HG03521 (cell line): ENCODE measurements around the gene ZZZ3.
"Not testable (repeated sequence)": the region's sequence is repeated elsewhere in the genome, so short reads cannot be mapped to it uniquely, and the experiment has no call there.

Experiments used
- ATAC-seq: cut with Tn5 transposase; IDR thresholded peaks from one replicate; pipeline ENCODE4 v1.9.1; 2021; ENCODE audit warnings: mild to moderate bottlenecking, moderate library complexity; ENCODE audit not compliant: unreplicated experiment

ZZZ3 gene

DNA sequence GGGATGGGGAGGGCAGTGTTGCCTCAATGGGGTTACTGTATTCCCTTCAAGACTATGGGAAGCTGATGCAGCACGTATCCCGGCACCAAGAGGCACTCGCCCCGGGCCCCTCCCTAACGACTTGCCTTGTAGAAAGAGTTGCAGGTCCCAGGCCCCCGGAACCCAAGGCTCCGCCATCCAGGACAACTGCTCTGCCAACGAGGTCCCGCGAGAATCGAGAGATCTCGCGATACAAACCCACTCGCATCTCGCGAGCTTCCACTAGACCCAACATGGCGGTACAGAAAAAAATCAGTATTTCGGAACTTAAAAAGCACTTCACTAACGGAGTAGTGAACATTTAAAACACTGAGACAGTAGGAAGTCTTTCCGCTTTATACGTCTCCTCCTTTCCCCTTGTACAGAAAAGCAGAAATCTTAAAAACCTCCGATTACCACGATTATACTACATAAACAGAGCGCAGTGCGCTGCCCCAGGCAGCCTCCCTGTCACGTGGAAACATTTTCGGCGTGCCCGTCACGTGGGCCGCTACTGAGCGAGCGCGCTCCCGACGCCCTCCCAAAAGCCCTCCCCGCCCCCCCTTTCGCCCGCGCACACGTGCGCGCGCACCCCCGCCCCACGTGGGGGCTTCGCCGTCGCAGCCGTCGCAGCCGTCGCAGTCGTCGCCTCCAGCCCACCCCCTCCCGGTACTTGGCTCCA is at the start of gene ZZZ3:
Gene ZZZ3 (minus strand): TSS at position 199 of the 700 bp plus-strand sequence. CDS start 49,304 bp downstream, outside the sequence.
- peak; percentile 56 for ATAC-seq

GRCh38 chr1:77732090-77732489 is 49.6 kb upstream of the ZZZ3 start:
- ATAC-seq: no peak

- no peak for ATAC-seq
These were observed 43.2 kb upstream of the ZZZ3 start for GRCh38 chr1:77725706-77726105.

GRCh38 chr1:77718181-77718580 is 35.7 kb upstream of the ZZZ3 start:
- ATAC-seq: no peak

DNA sequence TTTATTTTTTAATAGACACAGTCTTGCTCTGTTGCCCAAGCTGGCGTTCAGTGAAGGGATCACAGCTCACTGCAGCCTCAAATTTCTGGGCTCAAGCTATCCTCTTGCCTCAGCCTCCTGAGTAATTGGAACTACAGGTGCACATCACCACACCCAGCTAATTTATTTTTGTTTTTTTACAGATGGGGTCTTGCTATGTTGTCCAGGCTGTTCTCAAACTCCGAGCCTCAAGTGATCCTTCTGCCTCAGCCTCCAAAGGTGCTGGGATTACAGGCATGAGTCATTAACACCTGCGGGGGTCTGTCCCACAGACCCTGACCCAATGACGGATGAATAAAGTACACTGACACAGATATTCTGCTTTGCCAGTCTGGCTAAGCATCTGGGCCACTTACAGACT is 33.6 kb upstream of the ZZZ3 start:
- ATAC-seq: no peak

DNA sequence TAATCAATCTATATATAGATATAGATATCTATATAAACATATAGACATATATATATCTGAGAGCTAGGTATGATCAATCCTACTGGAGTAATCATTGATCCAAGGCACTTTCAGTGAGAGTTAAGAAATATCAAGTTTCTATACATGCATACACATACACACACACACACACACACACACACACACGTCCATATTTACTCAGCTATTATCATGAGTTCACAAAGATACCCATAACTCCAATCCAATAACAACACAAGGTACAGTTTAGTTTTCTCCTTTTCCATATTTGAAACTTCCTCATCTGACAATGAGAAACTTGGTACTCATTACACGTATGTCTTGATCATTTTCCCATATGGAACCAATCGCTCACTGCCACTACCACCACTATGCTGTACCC is 27.3 kb upstream of the ZZZ3 start:
- ATAC-seq: no peak

GRCh38 chr1:77706321-77706720 is 23.9 kb upstream of the ZZZ3 start:
- no peak for ATAC-seq

- no peak for ATAC-seq
These were observed 22.3 kb upstream of the ZZZ3 start for GRCh38 chr1:77704736-77705135.

- not testable (repeated sequence) for ATAC-seq
These were observed 17.2 kb upstream of the ZZZ3 start for GRCh38 chr1:77699673-77700072.

- ATAC-seq: no peak
These were observed 15.0 kb upstream of the ZZZ3 start for GRCh38 chr1:77697441-77697840.

DNA sequence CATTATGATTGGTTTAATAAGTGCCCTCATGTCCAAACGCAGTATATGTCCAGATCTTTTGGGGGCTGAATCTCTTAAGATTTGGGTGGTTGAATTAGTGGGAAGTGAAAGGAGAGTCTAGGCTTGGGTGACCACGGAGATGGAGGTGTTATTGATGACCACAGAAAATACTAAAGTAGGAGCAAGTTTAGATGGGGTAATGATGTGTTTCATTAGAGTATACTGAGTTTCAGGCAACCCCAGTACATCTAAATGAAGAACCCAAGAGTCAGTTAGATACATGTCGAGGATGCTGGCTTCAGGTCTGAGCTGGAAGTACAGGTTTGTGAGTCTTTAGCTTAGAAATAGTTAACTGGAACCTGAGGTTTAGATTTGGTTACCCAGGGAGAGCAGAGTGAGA is 6.5 kb upstream of the ZZZ3 start:
- ATAC-seq: no peak

DNA sequence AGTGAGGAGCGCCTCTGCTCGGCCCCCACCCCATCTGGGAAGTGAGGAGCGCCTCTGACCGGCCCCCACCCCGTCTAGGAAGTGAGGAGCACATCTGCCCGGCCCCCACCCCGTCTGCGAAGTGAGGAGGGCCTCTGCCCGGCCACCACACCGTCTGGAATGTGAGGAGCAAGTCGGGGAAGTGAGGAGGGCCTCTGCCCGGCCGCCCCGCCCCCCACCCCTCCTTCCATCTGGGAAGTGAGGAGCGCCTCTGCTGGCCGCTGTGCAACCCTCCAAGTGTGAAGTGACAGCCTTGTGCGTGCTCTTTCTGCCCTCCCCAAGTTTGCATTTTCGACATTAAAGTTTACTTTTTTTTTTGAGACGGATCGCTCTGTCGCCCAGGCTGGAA is 5.1 kb upstream of the ZZZ3 start:
- no peak for ATAC-seq

- no peak for ATAC-seq
These were observed 4.5 kb upstream of the ZZZ3 start for GRCh38 chr1:77686796-77687518.

DNA sequence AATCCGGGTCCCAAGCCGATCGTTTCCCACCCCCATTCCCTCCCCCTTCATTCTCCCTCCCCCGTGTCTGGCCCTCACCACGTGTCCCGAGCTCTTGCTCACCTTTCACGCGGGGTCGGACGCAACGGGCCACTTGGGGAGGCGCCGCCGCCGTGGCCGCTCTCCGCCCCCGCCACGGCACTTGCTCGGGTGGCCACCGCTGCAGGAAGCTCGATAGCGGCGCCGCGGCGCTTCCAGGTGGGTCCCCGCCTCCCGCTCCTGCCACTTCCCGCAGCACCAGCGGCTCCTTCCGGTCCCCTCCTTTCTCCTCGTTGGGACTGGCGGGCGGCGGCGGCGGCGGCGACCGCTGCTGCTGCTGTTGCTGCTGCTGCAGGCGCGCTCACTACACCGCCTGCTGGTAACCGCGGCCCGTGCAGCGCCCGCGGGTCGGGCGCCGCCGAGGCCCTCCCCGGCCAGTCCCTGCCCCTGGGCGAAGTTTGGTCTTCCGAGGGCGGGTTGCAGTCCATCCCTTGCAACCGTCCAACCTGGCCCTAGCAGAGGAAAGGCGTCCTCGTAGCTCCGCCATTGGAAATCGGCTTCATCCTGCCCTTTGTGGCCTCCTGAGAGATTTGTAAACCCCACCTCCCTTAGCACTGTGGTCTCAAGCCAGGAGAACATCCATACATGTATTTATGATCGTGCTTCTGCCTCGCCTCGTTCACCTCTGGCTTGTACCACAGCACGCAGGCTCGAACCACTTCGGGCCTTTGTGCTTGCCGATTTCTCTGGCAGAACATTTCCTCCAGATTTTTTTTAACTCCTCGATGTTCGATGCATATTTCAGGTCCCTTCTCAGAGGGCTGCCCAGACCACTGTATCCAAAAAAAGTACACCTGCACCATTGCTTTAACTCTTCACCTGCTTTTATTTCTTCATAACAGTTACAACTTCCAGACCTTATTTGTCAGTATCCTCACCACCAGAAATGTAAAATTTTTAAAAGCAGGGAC is 996 bp upstream of the ZZZ3 start:
- ATAC-seq: peak; percentile 78

DNA sequence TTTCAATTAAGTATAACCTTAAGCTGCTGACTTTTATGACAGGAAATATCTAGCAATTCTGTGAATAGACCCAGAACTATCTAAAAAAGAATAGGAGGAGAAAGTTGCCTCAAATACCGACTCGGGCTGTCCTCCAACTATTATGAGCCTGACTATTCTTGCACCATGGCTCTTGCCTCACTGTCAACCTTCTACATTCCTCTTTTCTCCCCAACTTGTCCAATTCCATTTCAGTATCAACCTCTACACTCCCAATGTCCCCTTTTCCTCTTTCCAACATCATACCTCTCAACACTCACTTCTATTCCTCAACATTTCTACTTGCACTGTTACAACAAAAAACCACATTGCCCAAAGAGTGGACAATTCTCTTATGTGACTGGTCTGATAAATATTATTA is 2.3 kb downstream of the ZZZ3 start:
- ATAC-seq: no peak

GRCh38 chr1:77678660-77679610 is 3.5 kb downstream of the ZZZ3 start:
- no peak for ATAC-seq

GRCh38 chr1:77674807-77675206 is 7.7 kb downstream of the ZZZ3 start:
- not testable (repeated sequence) for ATAC-seq

- no peak for ATAC-seq
These were observed 8.6 kb downstream of the ZZZ3 start for GRCh38 chr1:77673716-77674355.

DNA sequence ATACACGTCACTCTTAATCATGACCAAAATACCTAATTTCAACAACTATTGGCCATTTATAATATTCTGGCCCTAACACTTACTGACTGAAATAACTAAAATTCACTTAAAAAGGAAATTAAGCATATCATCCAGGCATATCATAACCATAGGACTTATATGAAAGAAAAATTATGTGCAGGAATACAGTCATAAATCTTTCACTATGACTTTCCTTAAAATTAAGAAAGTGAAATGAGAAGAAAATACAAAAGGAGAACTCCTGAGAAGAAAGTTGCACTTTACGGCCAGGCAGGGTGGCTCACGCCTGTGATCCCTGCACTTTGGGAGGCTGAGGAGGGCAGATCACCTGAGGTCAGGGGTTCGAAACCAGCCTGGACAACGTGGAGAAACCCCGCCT is 9.4 kb downstream of the ZZZ3 start:
- no peak for ATAC-seq

DNA sequence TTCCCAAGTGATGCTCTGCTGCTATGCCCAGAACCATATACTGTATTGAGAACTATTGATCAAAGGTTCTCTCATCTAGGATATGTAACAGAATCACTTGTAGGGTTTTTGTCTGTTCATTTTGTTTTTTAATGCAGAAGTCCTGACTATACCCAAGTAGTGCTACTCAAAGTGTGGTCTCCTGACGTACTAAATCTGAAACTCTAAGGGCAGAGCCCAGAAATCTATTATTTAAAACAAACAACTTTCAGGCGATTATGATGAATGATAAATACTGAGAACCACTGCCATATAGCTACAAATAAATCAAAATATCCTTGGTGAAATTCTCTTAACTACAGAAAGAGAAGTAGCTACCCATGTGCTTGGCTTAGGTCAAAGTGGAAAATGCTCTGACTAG is 10.1 kb downstream of the ZZZ3 start:
- no peak for ATAC-seq
